ENCODE results near the gene JADE1.

GRCh38 chr4:128775477-128775876 lies 34.0 kb upstream of the JADE1 start:
- TF ChIP-seq CTCF (conservative IDR thresholded peaks at IDR 0.05; ENCODE audit: low read depth, low read length) (no peak), EZH2 (IDR thresholded peaks at IDR 0.05; ENCODE audit: borderline replicate concordance, low read depth, low read length, poor library complexity, severe bottlenecking) (no peak)

Measured in A673 (cell line).